ENCODE measurements around the gene ITCH.
"Not testable (repeated sequence)": the region's sequence is repeated elsewhere in the genome, so short reads cannot be mapped to it uniquely, and the experiment has no call there.

Gene ITCH

DNA sequence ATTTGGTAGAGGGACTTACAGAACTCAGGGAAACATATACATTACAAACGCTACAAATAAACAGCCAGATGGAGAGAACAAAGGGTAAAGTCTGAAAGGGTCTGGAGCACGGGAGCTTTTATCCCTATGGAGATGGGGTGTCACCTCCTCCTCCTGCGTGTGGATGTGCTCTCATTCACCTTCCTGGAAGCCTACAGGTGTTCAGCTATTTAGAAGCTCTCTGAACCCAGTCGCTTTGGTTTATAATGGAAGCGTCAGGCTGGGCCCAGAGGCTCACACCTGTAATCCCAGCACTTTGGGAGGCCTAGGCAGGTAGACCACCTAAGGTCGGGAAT, 17.7 kb upstream of the ITCH start:
- H3K14ac ChIP-seq (ENCODE audit: low read length), result no peak overlapping the region
- no peak overlapping the region for H3K4me3 ChIP-seq (ENCODE audit: low read length in 2 of 2)
- no peak overlapping the region for H2AFZ ChIP-seq (ENCODE audit: low read length)
- H3K36me3 ChIP-seq (replicated peaks in 1 of 2; ENCODE audit: control insufficient read depth in 2 of 2, insufficient read depth in 2 of 2, low read length in 2 of 2), result no peaks in the 10 kb centered on the region
- no peaks in the 10 kb centered on the region for H3K9me3 ChIP-seq (replicated peaks in 1 of 2; ENCODE audit: control insufficient read depth in 2 of 2, insufficient read depth in 1 of 2, low read depth in 1 of 2, low read length in 2 of 2)
- no peak overlapping the region for H4K91ac ChIP-seq (ENCODE audit: low read depth, low read length, poor library complexity)
- H3K27me3 ChIP-seq (ENCODE audit: control insufficient read depth in 3 of 3, insufficient read depth in 3 of 3, low read depth in 1 of 3, low read length in 3 of 3), result no peaks in the 10 kb centered on the region
- no peak overlapping the region for H2BK120ac ChIP-seq (ENCODE audit: low read depth, low read length)
- no CpG with 5 or more reads among the region's 6 CpGs for WGBS, 2 donors (ENCODE audit: extremely low coverage in 2 of 2, insufficient read length in 2 of 2, insufficient replicate concordance in 1 of 2)
- no peak overlapping the region for H3K4me2 ChIP-seq (ENCODE audit: insufficient read depth, low read length, poor library complexity, severe bottlenecking)
- no peak overlapping the region for H2BK5ac ChIP-seq (ENCODE audit: low read length)
- H3K79me1 ChIP-seq (ENCODE audit: low read depth, low read length), result no peaks in the 10 kb centered on the region
- no peak overlapping the region for H3K27ac ChIP-seq (replicated peaks; ENCODE audit: low read length)
- no peak overlapping the region for H2AK5ac ChIP-seq (ENCODE audit: low read depth, low read length)
- H3K4ac ChIP-seq (ENCODE audit: low read length), result no peak overlapping the region
- DNase-seq (ENCODE audit: low spot score), result no peak
- no peak overlapping the region for H4K8ac ChIP-seq (ENCODE audit: low read depth, low read length)
- H3K9ac ChIP-seq (ENCODE audit: low read depth, low read length, poor library complexity), result no peak overlapping the region
- no peak overlapping the region for H3K23ac ChIP-seq (ENCODE audit: low read depth, low read length, poor library complexity)
- H2BK15ac ChIP-seq (ENCODE audit: low read length), result no peak overlapping the region
- H2BK12ac ChIP-seq (ENCODE audit: low read length), result no peak overlapping the region
- H3K4me1 ChIP-seq (ENCODE audit: control insufficient read depth in 2 of 2, insufficient read depth in 1 of 2, low read depth in 1 of 2, low read length in 2 of 2), result peaks cover 0 to 2% of the 10 kb centered on the region in 2 donors
- H3K18ac ChIP-seq (ENCODE audit: low read length), result no peak overlapping the region

DNA sequence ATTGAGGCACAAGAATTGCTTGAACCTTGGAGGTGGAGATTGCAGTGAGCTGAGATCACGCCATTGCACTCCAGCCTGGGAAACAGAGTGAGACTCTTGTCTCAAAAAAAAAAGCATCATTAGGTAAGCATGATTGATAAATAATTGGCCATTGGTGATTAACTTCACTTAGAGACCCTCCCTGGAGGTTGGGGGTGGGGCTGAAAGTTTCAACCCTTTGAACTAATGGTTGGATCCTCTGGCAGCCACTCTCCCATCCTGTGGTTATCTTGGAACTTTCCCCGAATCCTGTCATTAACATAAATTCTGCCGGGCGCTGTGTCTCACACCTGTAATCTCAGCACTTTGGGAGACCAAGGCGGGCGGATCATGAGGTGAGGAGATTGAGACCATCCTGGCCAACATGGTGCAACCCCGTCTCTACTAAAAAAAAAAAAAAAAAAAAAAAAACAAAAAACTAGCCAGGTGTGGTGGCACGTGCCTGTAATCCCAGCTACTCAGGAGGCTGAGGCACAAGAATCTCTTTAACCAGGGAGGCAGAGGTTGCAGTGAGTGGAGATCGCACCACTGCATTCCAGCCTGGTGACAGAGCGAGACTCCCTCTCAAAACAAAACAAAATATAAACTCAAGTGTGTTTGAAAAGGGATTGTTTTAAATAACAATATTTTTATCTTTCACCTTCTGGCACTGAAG, 17.1 kb upstream of the ITCH start:
- H3K79me1 ChIP-seq (ENCODE audit: low read depth, low read length); H2BK120ac ChIP-seq (ENCODE audit: low read depth, low read length); H4K8ac ChIP-seq (ENCODE audit: low read depth, low read length); H2AK5ac ChIP-seq (ENCODE audit: low read depth, low read length); H3K14ac ChIP-seq (ENCODE audit: low read length); H3K18ac ChIP-seq (ENCODE audit: low read length); H3K4me3 ChIP-seq (ENCODE audit: low read length in 2 of 2); H2AFZ ChIP-seq (ENCODE audit: low read length); H3K9ac ChIP-seq (ENCODE audit: low read depth, low read length, poor library complexity); H3K9me3 ChIP-seq (replicated peaks in 1 of 2; ENCODE audit: control insufficient read depth in 2 of 2, insufficient read depth in 1 of 2, low read depth in 1 of 2, low read length in 2 of 2); H4K91ac ChIP-seq (ENCODE audit: low read depth, low read length, poor library complexity); H3K27me3 ChIP-seq (ENCODE audit: control insufficient read depth in 3 of 3, insufficient read depth in 3 of 3, low read depth in 1 of 3, low read length in 3 of 3); DNase-seq (ENCODE audit: low spot score); H3K23ac ChIP-seq (ENCODE audit: low read depth, low read length, poor library complexity); H3K4ac ChIP-seq (ENCODE audit: low read length); H3K4me1 ChIP-seq (ENCODE audit: control insufficient read depth in 2 of 2, insufficient read depth in 1 of 2, low read depth in 1 of 2, low read length in 2 of 2); H2BK5ac ChIP-seq (ENCODE audit: low read length); H3K36me3 ChIP-seq (replicated peaks in 1 of 2; ENCODE audit: control insufficient read depth in 2 of 2, insufficient read depth in 2 of 2, low read length in 2 of 2); H3K27ac ChIP-seq (replicated peaks; ENCODE audit: low read length); H3K4me2 ChIP-seq (ENCODE audit: insufficient read depth, low read length, poor library complexity, severe bottlenecking); H2BK15ac ChIP-seq (ENCODE audit: low read length); H2BK12ac ChIP-seq (ENCODE audit: low read length): not testable (repeated sequence)
- WGBS, 2 donors (ENCODE audit: extremely low coverage in 2 of 2, insufficient read length in 2 of 2, insufficient replicate concordance in 1 of 2), result no CpG with 5 or more reads among the region's 10 CpGs

DNA sequence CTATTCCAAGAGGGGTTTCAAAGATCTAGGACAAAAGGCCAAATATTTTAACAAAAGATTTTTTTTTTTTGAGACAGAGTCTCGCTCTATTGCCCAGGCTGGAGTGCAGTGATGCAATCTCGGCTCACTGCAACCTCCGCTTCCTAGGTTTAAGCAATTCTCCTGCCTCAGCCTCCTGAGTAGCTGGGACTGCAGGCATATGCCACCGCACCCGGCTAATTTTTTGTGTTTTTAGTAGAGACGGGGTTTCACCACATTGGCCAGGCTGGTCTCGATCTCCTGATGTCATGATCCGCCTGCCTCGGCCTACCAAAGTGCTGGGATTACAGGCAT, 16.6 kb upstream of the ITCH start:
- H3K9me3 ChIP-seq (replicated peaks in 1 of 2; ENCODE audit: control insufficient read depth in 2 of 2, insufficient read depth in 1 of 2, low read depth in 1 of 2, low read length in 2 of 2); DNase-seq (ENCODE audit: low spot score); H2BK120ac ChIP-seq (ENCODE audit: low read depth, low read length); H2BK12ac ChIP-seq (ENCODE audit: low read length); H3K27me3 ChIP-seq (ENCODE audit: control insufficient read depth in 3 of 3, insufficient read depth in 3 of 3, low read depth in 1 of 3, low read length in 3 of 3); H3K4me1 ChIP-seq (ENCODE audit: control insufficient read depth in 2 of 2, insufficient read depth in 1 of 2, low read depth in 1 of 2, low read length in 2 of 2); H2AK5ac ChIP-seq (ENCODE audit: low read depth, low read length); H3K36me3 ChIP-seq (replicated peaks in 1 of 2; ENCODE audit: control insufficient read depth in 2 of 2, insufficient read depth in 2 of 2, low read length in 2 of 2); H3K9ac ChIP-seq (ENCODE audit: low read depth, low read length, poor library complexity); H3K4me3 ChIP-seq (ENCODE audit: low read length in 2 of 2); H3K79me1 ChIP-seq (ENCODE audit: low read depth, low read length); H3K14ac ChIP-seq (ENCODE audit: low read length); H2BK5ac ChIP-seq (ENCODE audit: low read length); H4K91ac ChIP-seq (ENCODE audit: low read depth, low read length, poor library complexity); H3K27ac ChIP-seq (replicated peaks; ENCODE audit: low read length); H3K18ac ChIP-seq (ENCODE audit: low read length); H4K8ac ChIP-seq (ENCODE audit: low read depth, low read length); H3K4ac ChIP-seq (ENCODE audit: low read length); H2BK15ac ChIP-seq (ENCODE audit: low read length); H2AFZ ChIP-seq (ENCODE audit: low read length); H3K23ac ChIP-seq (ENCODE audit: low read depth, low read length, poor library complexity); H3K4me2 ChIP-seq (ENCODE audit: insufficient read depth, low read length, poor library complexity, severe bottlenecking): not testable (repeated sequence)
- no CpG with 5 or more reads among the region's 9 CpGs for WGBS, 2 donors (ENCODE audit: extremely low coverage in 2 of 2, insufficient read length in 2 of 2, insufficient replicate concordance in 1 of 2)

DNA sequence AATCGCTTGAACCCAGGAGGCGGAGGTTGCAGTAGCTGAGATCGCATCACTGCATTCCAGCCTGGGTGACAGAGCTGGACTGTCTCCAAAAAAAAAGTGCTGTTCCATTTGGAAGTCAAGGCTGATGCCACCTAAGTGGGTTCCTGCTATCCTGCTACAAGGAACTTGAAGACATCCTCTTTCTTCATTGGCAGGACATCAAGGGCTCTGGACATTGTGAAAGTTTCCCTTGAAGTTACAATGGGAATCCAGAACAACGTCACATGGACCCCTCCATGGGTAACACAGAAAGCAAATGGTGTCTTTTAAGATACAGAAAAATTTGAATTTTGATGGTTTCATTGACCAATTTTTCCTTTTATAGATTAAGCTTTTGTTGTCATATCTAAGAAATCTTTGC, 15.5 kb upstream of the ITCH start:
- no peak overlapping the region for H2BK120ac ChIP-seq (ENCODE audit: low read depth, low read length)
- H2AK5ac ChIP-seq (ENCODE audit: low read depth, low read length), result no peak overlapping the region
- peaks cover 0 to 2% of the 10 kb centered on the region in 2 donors for H3K4me1 ChIP-seq (ENCODE audit: control insufficient read depth in 2 of 2, insufficient read depth in 1 of 2, low read depth in 1 of 2, low read length in 2 of 2)
- no peak overlapping the region for H4K91ac ChIP-seq (ENCODE audit: low read depth, low read length, poor library complexity)
- WGBS, 2 donors (ENCODE audit: extremely low coverage in 2 of 2, insufficient read length in 2 of 2, insufficient replicate concordance in 1 of 2), result no CpG with 5 or more reads among the region's 4 CpGs
- no peak overlapping the region for H3K27ac ChIP-seq (replicated peaks; ENCODE audit: low read length)
- no peak overlapping the region for H3K18ac ChIP-seq (ENCODE audit: low read length)
- no peak overlapping the region for H3K14ac ChIP-seq (ENCODE audit: low read length)
- H3K23ac ChIP-seq (ENCODE audit: low read depth, low read length, poor library complexity), result no peak overlapping the region
- H4K8ac ChIP-seq (ENCODE audit: low read depth, low read length), result no peak overlapping the region
- H3K36me3 ChIP-seq (replicated peaks in 1 of 2; ENCODE audit: control insufficient read depth in 2 of 2, insufficient read depth in 2 of 2, low read length in 2 of 2), result no peaks in the 10 kb centered on the region
- H3K4ac ChIP-seq (ENCODE audit: low read length), result no peak overlapping the region
- H3K9ac ChIP-seq (ENCODE audit: low read depth, low read length, poor library complexity), result no peak overlapping the region
- no peak overlapping the region for H3K4me2 ChIP-seq (ENCODE audit: insufficient read depth, low read length, poor library complexity, severe bottlenecking)
- H3K9me3 ChIP-seq (replicated peaks in 1 of 2; ENCODE audit: control insufficient read depth in 2 of 2, insufficient read depth in 1 of 2, low read depth in 1 of 2, low read length in 2 of 2), result no peaks in the 10 kb centered on the region
- no peaks in the 10 kb centered on the region for H3K79me1 ChIP-seq (ENCODE audit: low read depth, low read length)
- no peak overlapping the region for H2AFZ ChIP-seq (ENCODE audit: low read length)
- no peaks in the 10 kb centered on the region for H3K27me3 ChIP-seq (ENCODE audit: control insufficient read depth in 3 of 3, insufficient read depth in 3 of 3, low read depth in 1 of 3, low read length in 3 of 3)
- no peak overlapping the region for H2BK12ac ChIP-seq (ENCODE audit: low read length)
- H3K4me3 ChIP-seq (ENCODE audit: low read length in 2 of 2), result no peak overlapping the region
- DNase-seq (ENCODE audit: low spot score), result no peak
- H2BK5ac ChIP-seq (ENCODE audit: low read length), result no peak overlapping the region
- H2BK15ac ChIP-seq (ENCODE audit: low read length), result no peak overlapping the region
